Keratinocyte (primary cell): Measurements from ENCODE around the gene DPYSL4. TPM values are rescaled to one million over a fixed set of nuclear protein-coding genes. Genes with fewer than 3 reads are reported as not detected.

Experiments used
- DNase-seq: peaks from one replicate; pipeline ENCODE4 v3.0.0-alpha.2; 2011; ENCODE audit warnings: low read depth, missing footprints, low spot score
- FAIRE-seq: peaks from 2 replicates; lab custom pipeline; 2011; peaks lifted over from hg19 to GRCh38; lab: Jason Lieb, UNC
- H2AFZ ChIP-seq: 2 replicates; pipeline ENCODE4 v1.6.0; 2012; ENCODE audit warnings: low read length, control low read depth, inconsistent platforms; ENCODE audit not compliant: control insufficient read depth
- H3K27ac ChIP-seq: 2 replicates; pipeline ENCODE4 v1.5.1; 2011; ENCODE audit warnings: low read length; ENCODE audit not compliant: control insufficient read depth, insufficient read depth
- H3K27me3 ChIP-seq: 3 replicates; pipeline ENCODE4 v1.6.0; 2011; ENCODE audit warnings: low read length; ENCODE audit not compliant: control insufficient read depth, insufficient read depth; ENCODE audit errors: extremely low read depth
- H3K36me3 ChIP-seq, 2 experiments: 2 replicates in 1 of 2; 3 replicates in 1 of 2; pipeline ENCODE4 v1.5.1; 2011; ENCODE audit warnings: low read length in 2 of 2, mild to moderate bottlenecking in 1 of 2; ENCODE audit not compliant: control insufficient read depth in 2 of 2, insufficient read depth in 2 of 2; ENCODE audit errors: extremely low read depth in 1 of 2
- H3K4me1 ChIP-seq: 3 replicates; pipeline ENCODE4 v1.5.1; 2011; ENCODE audit warnings: low read length; ENCODE audit not compliant: control insufficient read depth, insufficient read depth; ENCODE audit errors: extremely low read depth
- H3K4me2 ChIP-seq: 3 replicates; pipeline ENCODE4 v1.6.0; 2011; ENCODE audit warnings: low read depth, low read length; ENCODE audit not compliant: control insufficient read depth, insufficient read depth; ENCODE audit errors: extremely low read depth
- H3K4me3 ChIP-seq, 3 experiments: fragments of 200-600 bp in 1 of 3; sonication (generic) in 1 of 3; 2 replicates in 2 of 3; 3 replicates in 1 of 3; pipeline ENCODE4 v1.5.1; 2011 to 2016; ENCODE audit warnings: low read length in 3 of 3, mild to moderate bottlenecking in 3 of 3, control low read depth in 2 of 3, inconsistent platforms in 1 of 3, low read depth in 1 of 3, mixed read lengths in 1 of 3, mixed run types in 1 of 3, moderate library complexity in 1 of 3; ENCODE audit not compliant: control insufficient read depth in 2 of 3, insufficient read depth in 2 of 3; ENCODE audit errors: extremely low read depth in 1 of 3
- H3K79me2 ChIP-seq: 2 replicates; pipeline ENCODE4 v1.6.0; 2012; ENCODE audit warnings: low read length; ENCODE audit not compliant: control insufficient read depth, insufficient read depth
- H3K9ac ChIP-seq: 3 replicates; pipeline ENCODE4 v1.6.0; 2011; ENCODE audit warnings: low read length; ENCODE audit not compliant: control insufficient read depth, insufficient read depth; ENCODE audit errors: extremely low read depth
- H3K9me1 ChIP-seq: 3 replicates; pipeline ENCODE4 v1.6.0; 2011; ENCODE audit warnings: low read length; ENCODE audit not compliant: control insufficient read depth, insufficient read depth; ENCODE audit errors: extremely low read depth
- H3K9me3 ChIP-seq: 2 replicates; pipeline ENCODE4 v1.5.1; 2012; ENCODE audit warnings: low read depth, low read length; ENCODE audit not compliant: control insufficient read depth
- H4K20me1 ChIP-seq: 3 replicates; pipeline ENCODE4 v1.6.0; 2011; ENCODE audit warnings: low read length; ENCODE audit not compliant: control insufficient read depth, insufficient read depth; ENCODE audit errors: extremely low read depth
- EZH2 ChIP-seq: IDR thresholded peaks from one replicate; pipeline ENCODE4 v1.6.1; 2012; ENCODE audit warnings: inconsistent platforms, mild to moderate bottlenecking, low read length, moderate library complexity
- dilution Hi-C: fragments of 300-500 bp; cut with MboI; formaldehyde crosslinking; loops from one replicate; pipeline ENCODE4 v1.7.0; 2020; ENCODE audit warnings: low sequenced_read_pairs; ENCODE audit not compliant: extremely low pct_ligation_motif_present
- polyA plus RNA-seq, 5 experiments: library from polyadenylated mRNA; depleted of rRNA in 3 of 5; stranded (reverse) in 3 of 5; stranded (forward) in 1 of 5; unstranded in 1 of 5; fragments of >200 nt; gene quantifications; 1 replicate in 1 of 5; 2 replicates in 3 of 5; 3 replicates in 1 of 5; pipeline versions ENCODE4 v1.2.1 to v1.2.3, GENCODE V29; 2011 to 2012; ENCODE audit warnings: missing spikeins in 2 of 5, low read depth in 1 of 5, low replicate concordance in 1 of 5
- TF ChIP-seq, protein P1 (sequence below), 3 experiments: IDR thresholded peaks in 1 of 3; conservative IDR thresholded peaks in 1 of 3; optimal IDR thresholded peaks in 1 of 3; 2 replicates in 2 of 3; 3 replicates in 1 of 3; pipeline versions ENCODE3 to v1.5.1; 2011; ENCODE audit warnings: low read length in 3 of 3, mild to moderate bottlenecking in 3 of 3, moderate library complexity in 2 of 3, control low read depth in 1 of 3, inconsistent platforms in 1 of 3; ENCODE audit not compliant: insufficient read depth in 2 of 3; ENCODE audit errors: extremely low read depth in 1 of 3

Gene DPYSL4
- polyA plus RNA-seq, 1 donor (not counting 4 experiments of a cell fraction or from before 2014, with no cell fraction given) = 7.4 TPM

DNA sequence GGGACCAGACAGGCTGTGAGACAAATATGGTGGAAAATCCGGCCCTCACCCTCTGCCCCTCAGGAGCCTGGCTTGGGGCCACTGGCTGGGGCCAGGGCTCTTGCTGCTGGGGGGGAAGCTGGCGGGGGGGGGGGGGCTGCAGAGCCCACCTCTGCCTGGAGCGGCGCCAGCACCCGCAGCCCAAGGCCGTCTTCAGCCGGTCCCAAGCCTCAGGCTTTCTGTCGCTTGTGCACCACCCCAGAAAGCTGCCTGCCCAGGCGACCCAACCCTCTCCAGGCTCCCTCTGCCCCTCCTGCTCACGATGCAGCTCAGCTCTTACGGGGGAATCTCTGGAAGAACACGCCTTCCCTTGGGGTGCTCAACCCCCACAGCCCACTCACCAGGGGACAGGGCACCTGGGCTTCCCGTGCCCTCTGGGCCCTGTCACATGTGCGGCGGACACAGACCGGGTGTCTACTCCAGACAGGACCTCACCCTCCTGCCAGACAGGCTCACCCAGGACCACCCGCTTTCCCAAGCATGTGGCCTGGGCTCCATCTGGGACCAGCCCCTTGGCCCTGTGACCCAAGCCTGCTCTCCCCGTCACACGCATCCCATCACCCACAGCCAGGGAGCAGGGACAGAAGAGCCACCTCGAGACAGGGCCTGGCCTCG, 43.9 kb downstream of the DPYSL4 start:
- no peak overlapping the region for H3K4me3 ChIP-seq
- no peaks in the 10 kb centered on the region for H3K9me1 ChIP-seq
- no peaks in the 10 kb centered on the region for H4K20me1 ChIP-seq
- no peak overlapping the region for H3K9ac ChIP-seq
- H3K79me2 ChIP-seq = no peaks in the 10 kb centered on the region
- H3K27me3 ChIP-seq = no peaks in the 10 kb centered on the region
- H3K9me3 ChIP-seq = no peaks in the 10 kb centered on the region
- peak overlapping the region; percentile 68 for H2AFZ ChIP-seq
- no peak overlapping the region for H3K27ac ChIP-seq
- no peaks in the 10 kb centered on the region for H3K36me3 ChIP-seq
- TF ChIP-seq, protein P1, sequence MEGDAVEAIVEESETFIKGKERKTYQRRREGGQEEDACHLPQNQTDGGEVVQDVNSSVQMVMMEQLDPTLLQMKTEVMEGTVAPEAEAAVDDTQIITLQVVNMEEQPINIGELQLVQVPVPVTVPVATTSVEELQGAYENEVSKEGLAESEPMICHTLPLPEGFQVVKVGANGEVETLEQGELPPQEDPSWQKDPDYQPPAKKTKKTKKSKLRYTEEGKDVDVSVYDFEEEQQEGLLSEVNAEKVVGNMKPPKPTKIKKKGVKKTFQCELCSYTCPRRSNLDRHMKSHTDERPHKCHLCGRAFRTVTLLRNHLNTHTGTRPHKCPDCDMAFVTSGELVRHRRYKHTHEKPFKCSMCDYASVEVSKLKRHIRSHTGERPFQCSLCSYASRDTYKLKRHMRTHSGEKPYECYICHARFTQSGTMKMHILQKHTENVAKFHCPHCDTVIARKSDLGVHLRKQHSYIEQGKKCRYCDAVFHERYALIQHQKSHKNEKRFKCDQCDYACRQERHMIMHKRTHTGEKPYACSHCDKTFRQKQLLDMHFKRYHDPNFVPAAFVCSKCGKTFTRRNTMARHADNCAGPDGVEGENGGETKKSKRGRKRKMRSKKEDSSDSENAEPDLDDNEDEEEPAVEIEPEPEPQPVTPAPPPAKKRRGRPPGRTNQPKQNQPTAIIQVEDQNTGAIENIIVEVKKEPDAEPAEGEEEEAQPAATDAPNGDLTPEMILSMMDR (optimal IDR thresholded peaks at IDR 0.05 in 1 of 3, IDR thresholded peaks at IDR 0.05 in 1 of 3, conservative IDR thresholded peaks at IDR 0.05 in 1 of 3; ENCODE audit: extremely low read depth in 1 of 3, insufficient read depth in 2 of 3, low read length in 3 of 3) = no peak
- TF ChIP-seq EZH2 = no peak
- H3K4me1 ChIP-seq = no peaks in the 10 kb centered on the region
- DNase-seq (no peak), FAIRE-seq (no peak)
- dilution Hi-C loops = no loop called here
- no peak overlapping the region for H3K4me2 ChIP-seq

DNA sequence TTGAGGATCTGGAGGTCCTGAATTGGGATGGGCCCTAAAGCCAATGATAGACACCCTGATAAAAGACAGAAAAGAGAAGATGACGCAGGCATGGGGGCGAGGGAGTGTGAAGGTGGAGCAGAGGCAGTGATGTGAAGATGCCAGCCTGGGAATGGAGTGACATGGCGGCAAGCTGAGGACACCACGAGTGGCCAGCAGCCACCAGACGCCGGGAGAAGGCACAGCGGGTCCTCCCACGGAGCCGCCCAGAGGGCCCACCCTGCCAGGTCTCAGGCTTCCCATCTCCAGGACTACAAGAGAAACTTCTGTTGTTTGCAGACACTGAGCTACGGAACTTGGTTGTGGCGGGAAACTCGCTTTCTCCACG, 44.9 kb downstream of the DPYSL4 start:
- H2AFZ ChIP-seq = no peak overlapping the region
- no peaks in the 10 kb centered on the region for H3K36me3 ChIP-seq
- no peak overlapping the region for H3K27ac ChIP-seq
- no peaks in the 10 kb centered on the region for H3K9me1 ChIP-seq
- no peaks in the 10 kb centered on the region for H3K4me1 ChIP-seq
- H3K4me3 ChIP-seq = no peak overlapping the region
- H3K79me2 ChIP-seq = no peaks in the 10 kb centered on the region
- TF ChIP-seq EZH2 = no peak
- TF ChIP-seq, protein P1 (optimal IDR thresholded peaks at IDR 0.05 in 1 of 3, IDR thresholded peaks at IDR 0.05 in 1 of 3, conservative IDR thresholded peaks at IDR 0.05 in 1 of 3; ENCODE audit: extremely low read depth in 1 of 3, insufficient read depth in 2 of 3, low read length in 3 of 3) = no peak
- H3K9me3 ChIP-seq = no peaks in the 10 kb centered on the region
- no peak for DNase-seq
- no peak overlapping the region for H3K9ac ChIP-seq
- H4K20me1 ChIP-seq = no peaks in the 10 kb centered on the region
- dilution Hi-C loops = no loop called here
- H3K4me2 ChIP-seq = no peak overlapping the region
- FAIRE-seq = no peak
- H3K27me3 ChIP-seq = no peaks in the 10 kb centered on the region
